Prostate gland (tissue), 2 donors: Measurements from ENCODE around the gene B4GALT1. TPM values are rescaled to one million over a fixed set of nuclear protein-coding genes. Genes with fewer than 3 reads are reported as not detected.

Experiments used
- DNase-seq: peaks from one replicate; pipeline ENCODE4 v3.0.0-alpha.2; 2019; ENCODE audit warnings: low spot score
- H3K27ac ChIP-seq, 2 donors: fragments of 200-600 bp; sonication (generic); 2 replicates each; pipeline ENCODE4 v1.5.1; 2017 to 2019
- H3K27me3 ChIP-seq: fragments of 200-600 bp; sonication (generic); replicated peaks from 2 replicates; pipeline ENCODE4 v1.5.1; 2019; ENCODE audit not compliant: insufficient read depth
- H3K36me3 ChIP-seq, 2 donors: fragments of 200-600 bp; sonication (generic); 1 replicate in 1 of 2; 2 replicates in 1 of 2; pipeline versions ENCODE4 v1.5.1 to v1.8.1; 2017 to 2019
- H3K4me1 ChIP-seq: fragments of 200-600 bp; sonication (generic); replicated peaks from 2 replicates; pipeline ENCODE4 v1.5.1; 2019
- H3K4me3 ChIP-seq, 2 donors: fragments of 200-600 bp; sonication (generic); 2 replicates each; pipeline ENCODE4 v1.5.1; 2017 to 2019
- H3K9me3 ChIP-seq: fragments of 200-600 bp; sonication (generic); 2 replicates; pipeline ENCODE4 v1.5.1; 2017
- POLR2A ChIP-seq: fragments of 450-650 bp; IDR thresholded peaks from one replicate; pipeline ENCODE4 v1.6.1; 2016; ENCODE audit warnings: antibody characterized with exemption, mild to moderate bottlenecking
- POLR2AphosphoS5 ChIP-seq: sonication (generic); formaldehyde crosslinking; IDR thresholded peaks from one replicate; pipeline ENCODE4 v1.6.1; 2017; ENCODE audit warnings: antibody characterized with exemption
- WGBS: methylation state at CpG from one replicate; pipeline ENCODE4 v1.1.5; 2018; 5-methylcytosine and 5-hydroxymethylcytosine counted together
- intact Hi-C: fragments of 100-400 bp; cut with DNase I; formaldehyde crosslinking; loops from one replicate; pipeline ENCODE4 v1.14.2; 2022
- total RNA-seq, 2 donors: library from RNA; depleted of rRNA; stranded (reverse); fragments of >200 nt; gene quantifications; one replicate each; pipeline ENCODE4 v1.1.0, GENCODE V29; 2016
- TF ChIP-seq, protein P1 (sequence below), 4 experiments: fragments of 200-600 bp in 2 of 4; fragments of 450-650 bp in 2 of 4; sonication (generic) in 2 of 4; IDR thresholded peaks; 1 replicate in 3 of 4; 2 replicates in 1 of 4; pipeline ENCODE4 v1.5.1; 2016 to 2019; ENCODE audit warnings: antibody characterized with exemption in 4 of 4, mild to moderate bottlenecking in 2 of 4, moderate library complexity in 2 of 4

The B4GALT1 gene
- total RNA-seq, 2 donors from 2014 or later: 153 to 185 TPM

DNA sequence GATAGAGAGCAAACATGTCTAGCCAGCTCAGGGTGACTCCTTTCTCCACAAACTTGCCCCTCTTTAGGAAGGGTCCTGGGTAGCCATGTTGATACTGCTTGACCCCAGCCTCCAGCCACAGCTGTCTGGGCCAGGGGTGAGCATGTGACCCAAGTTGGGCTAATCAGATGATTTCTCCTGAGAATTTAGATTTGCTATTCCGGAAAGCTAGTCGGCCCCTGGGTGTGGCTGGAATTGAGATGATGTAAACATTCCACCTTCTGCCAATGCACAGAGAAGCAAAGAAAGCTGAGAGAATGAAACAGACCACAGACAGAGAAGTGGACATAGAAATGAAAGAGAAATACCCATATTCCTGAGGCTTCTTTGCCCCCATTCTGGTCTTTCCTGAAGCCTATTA, 17.8 kb upstream of the B4GALT1 start:
- H3K36me3 ChIP-seq: no peaks in the 10 kb centered on the region

DNA sequence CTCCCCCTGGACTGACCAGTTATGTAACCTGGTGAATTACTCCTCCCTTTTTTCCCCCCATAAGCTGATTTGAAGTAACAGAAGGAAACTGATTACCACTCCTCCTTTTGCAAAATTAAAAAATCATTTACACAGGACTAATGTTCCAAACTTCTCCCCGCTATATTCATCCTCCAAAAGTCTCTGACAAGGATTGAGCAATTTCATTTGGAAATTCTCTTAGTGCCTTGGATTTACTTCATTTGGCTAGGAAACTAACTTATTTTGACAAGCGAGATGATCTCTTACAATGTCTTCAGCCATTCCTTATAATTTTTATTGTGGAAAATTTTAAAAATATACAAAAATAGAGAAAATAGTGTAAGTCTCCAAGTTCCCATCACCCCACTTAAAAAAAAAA, 15.4 kb upstream of the B4GALT1 start:
- no peak overlapping the region for H3K4me3 ChIP-seq
- intact Hi-C loops: no loop called here
- H3K36me3 ChIP-seq: no peaks in the 10 kb centered on the region
- H3K27ac ChIP-seq: no peak overlapping the region
- H3K9me3 ChIP-seq: no peaks in the 10 kb centered on the region
- 86% methylated on average over 2 of the region's 2 CpGs for WGBS
- no peaks in the 10 kb centered on the region for H3K27me3 ChIP-seq
- DNase-seq: no peak
- TF ChIP-seq, protein P1, sequence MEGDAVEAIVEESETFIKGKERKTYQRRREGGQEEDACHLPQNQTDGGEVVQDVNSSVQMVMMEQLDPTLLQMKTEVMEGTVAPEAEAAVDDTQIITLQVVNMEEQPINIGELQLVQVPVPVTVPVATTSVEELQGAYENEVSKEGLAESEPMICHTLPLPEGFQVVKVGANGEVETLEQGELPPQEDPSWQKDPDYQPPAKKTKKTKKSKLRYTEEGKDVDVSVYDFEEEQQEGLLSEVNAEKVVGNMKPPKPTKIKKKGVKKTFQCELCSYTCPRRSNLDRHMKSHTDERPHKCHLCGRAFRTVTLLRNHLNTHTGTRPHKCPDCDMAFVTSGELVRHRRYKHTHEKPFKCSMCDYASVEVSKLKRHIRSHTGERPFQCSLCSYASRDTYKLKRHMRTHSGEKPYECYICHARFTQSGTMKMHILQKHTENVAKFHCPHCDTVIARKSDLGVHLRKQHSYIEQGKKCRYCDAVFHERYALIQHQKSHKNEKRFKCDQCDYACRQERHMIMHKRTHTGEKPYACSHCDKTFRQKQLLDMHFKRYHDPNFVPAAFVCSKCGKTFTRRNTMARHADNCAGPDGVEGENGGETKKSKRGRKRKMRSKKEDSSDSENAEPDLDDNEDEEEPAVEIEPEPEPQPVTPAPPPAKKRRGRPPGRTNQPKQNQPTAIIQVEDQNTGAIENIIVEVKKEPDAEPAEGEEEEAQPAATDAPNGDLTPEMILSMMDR (IDR thresholded peaks at IDR 0.05): no peak
- TF ChIP-seq POLR2A (no peak), POLR2AphosphoS5 (no peak)
- H3K4me1 ChIP-seq: no peaks in the 10 kb centered on the region

More for the DNA sequence above, 17.8 kb upstream of the B4GALT1 start:
- no peak for DNase-seq
- 58% methylated on average over 2 of the region's 2 CpGs for WGBS
- no peaks in the 10 kb centered on the region for H3K27me3 ChIP-seq
- no peak overlapping the region for H3K4me3 ChIP-seq
- H3K4me1 ChIP-seq: no peaks in the 10 kb centered on the region
- TF ChIP-seq, protein P1 (IDR thresholded peaks at IDR 0.05): no peak
- TF ChIP-seq POLR2AphosphoS5: no peak
- H3K9me3 ChIP-seq: no peaks in the 10 kb centered on the region
- H3K27ac ChIP-seq: no peak overlapping the region
- intact Hi-C loops: no loop called here

DNA sequence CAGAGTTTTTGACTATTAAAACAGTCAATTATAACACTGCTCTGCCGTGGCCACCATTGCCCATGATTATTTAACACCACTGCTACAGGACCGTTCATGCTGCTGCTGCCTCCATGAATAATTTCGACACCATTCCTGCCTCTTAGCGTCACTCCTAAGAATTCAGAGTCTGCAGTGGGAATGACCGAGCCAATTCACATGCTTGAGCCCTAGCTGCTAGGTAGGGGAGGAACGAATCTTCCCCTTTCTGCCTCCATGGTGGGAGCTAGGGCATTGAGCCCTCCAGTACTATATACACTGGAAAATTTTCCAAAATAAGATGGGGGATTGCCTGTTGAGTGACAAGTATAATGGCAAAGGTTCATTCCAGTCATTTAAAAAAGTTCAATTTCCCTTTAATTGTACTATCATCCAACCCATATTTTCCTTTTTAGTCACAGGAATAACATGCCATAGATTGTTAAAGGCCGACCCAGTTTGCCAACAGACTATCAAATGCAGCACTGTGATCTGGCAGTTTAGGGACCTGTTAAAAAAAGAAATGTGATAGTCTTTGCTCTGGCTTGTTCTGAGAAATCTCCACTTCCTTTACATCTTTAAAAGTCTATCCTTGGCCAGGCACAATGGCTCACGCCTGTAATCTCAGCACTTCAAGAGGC, 13.5 kb upstream of the B4GALT1 start:
- intact Hi-C loops: no loop called here
- TF ChIP-seq POLR2A: no peak
- TF ChIP-seq POLR2AphosphoS5: no peak
- TF ChIP-seq, protein P1 (IDR thresholded peaks at IDR 0.05): no peak
- Histone ChIP-seq H3K4me1 (no peaks in the 10 kb centered on the region), H3K4me3 (no peak overlapping the region), H3K27ac (no peak overlapping the region), H3K27me3 (no peaks in the 10 kb centered on the region), H3K36me3 (no peaks in the 10 kb centered on the region), H3K9me3 (no peaks in the 10 kb centered on the region)
- DNase-seq: no peak
- WGBS: 64% methylated on average over 8 of the region's 8 CpGs

DNA sequence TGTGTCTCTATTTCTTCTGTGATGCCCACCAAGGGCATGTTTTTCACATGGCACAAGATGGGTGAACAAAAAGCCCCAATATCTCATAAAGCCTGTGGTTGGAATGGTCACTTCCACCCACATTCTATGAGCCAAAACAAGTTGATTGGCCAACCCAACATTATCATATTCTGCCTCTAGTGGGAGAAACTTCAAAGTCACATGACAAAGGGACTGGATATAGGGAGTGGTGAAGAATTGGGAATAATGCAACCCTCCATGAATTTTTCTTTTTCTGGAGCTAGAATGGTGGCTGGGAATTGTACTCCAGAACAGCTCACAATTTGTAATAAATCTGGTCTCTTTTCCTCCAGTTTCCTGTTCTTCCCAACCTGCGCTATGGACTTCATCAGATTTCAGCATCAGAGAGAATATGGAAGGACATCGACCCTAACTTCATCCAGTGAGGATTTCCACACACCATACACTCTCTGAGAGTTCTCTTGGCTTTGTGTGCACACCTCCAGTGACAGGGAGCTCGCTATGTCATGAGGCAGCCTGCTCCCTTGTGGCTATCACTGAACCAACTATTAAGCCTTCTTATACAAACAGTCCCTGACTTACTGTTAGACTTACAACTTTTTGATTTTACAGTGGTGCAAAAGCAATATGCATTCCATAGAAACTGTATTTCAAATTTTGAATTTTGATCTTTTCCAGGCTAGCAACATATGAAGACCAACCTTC, 12.0 kb upstream of the B4GALT1 start:
- WGBS: 95% methylated on average over 3 of the region's 3 CpGs
- Histone ChIP-seq H3K36me3 (no peaks in the 10 kb centered on the region), H3K4me1 (no peaks in the 10 kb centered on the region), H3K4me3 (no peak overlapping the region), H3K27me3 (no peaks in the 10 kb centered on the region), H3K27ac (no peak overlapping the region), H3K9me3 (no peaks in the 10 kb centered on the region)
- TF ChIP-seq, protein P1 (IDR thresholded peaks at IDR 0.05): no peak
- TF ChIP-seq POLR2AphosphoS5 (no peak), POLR2A (no peak)
- intact Hi-C loops: no loop called here
- DNase-seq: no peak

DNA sequence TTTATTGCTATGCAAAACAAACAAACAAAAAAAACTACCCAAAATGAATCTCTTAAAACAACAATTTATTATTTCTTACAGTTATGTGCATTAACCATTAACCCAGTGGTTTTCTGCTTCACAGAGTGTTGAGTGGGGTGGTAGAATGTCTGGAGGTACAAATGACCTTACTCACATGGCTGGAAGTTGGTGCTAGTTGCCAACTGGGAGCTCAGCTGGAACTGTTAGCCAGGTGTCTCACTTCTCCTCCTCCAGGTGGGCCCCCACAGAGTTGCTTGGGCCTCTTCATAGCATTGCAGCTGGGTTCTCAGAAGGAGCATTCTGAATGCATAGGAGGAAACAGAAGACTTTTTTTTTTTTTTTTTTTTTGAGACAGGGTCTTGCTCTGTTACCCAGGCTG, 10.5 kb upstream of the B4GALT1 start:
- no peaks in the 10 kb centered on the region for H3K9me3 ChIP-seq
- H3K36me3 ChIP-seq: no peaks in the 10 kb centered on the region
- no peak for DNase-seq
- no peak overlapping the region for H3K27ac ChIP-seq
- no peaks in the 10 kb centered on the region for H3K27me3 ChIP-seq
- H3K4me1 ChIP-seq: no peaks in the 10 kb centered on the region
- TF ChIP-seq POLR2A (no peak), POLR2AphosphoS5 (no peak)
- TF ChIP-seq, protein P1 (IDR thresholded peaks at IDR 0.05): no peak
- intact Hi-C loops: no loop called here
- no peak overlapping the region for H3K4me3 ChIP-seq
